ENCODE data around the gene SLC4A7. TPM values are rescaled to one million over a fixed set of nuclear protein-coding genes. Genes with fewer than 3 reads are reported as not detected.

SLC4A7 gene
- total and polyA plus RNA-seq, 10 of the 15 experiments (the other 5 are each of a cell fraction or from before 2014, with no cell fraction given) = 4.4 to 41.4 (median 18.3) TPM

- no peak for TF ChIP-seq MYB (IDR thresholded peaks at IDR 0.05; ENCODE audit: borderline replicate concordance, low read depth, low read length)
- TF ChIP-seq WRNIP1 (IDR thresholded peaks at IDR 0.05; ENCODE audit: borderline replicate concordance, low read depth, low read length) = no peak
- no peak for TF ChIP-seq NR2C1 (IDR thresholded peaks at IDR 0.05)
- no peak for TF ChIP-seq ZZZ3 (IDR thresholded peaks at IDR 0.05; ENCODE audit: control insufficient read depth, insufficient read length, low read depth)
- peak; percentile 45; the same call in 1 of the 2 replicates for TF ChIP-seq RELB (IDR thresholded peaks at IDR 0.05; ENCODE audit: low read depth)
- TF ChIP-seq CEBPB (IDR thresholded peaks at IDR 0.05; ENCODE audit: borderline replicate concordance in 1 of 2, low read depth in 2 of 2, low read length in 2 of 2) = no peak
- TF ChIP-seq JUNB (IDR thresholded peaks at IDR 0.05) = 0 out of 2 replicates have a peak, but pooled peaks have one; percentile 7
- no peak for TF ChIP-seq CREB1 (IDR thresholded peaks at IDR 0.05; ENCODE audit: low read depth)
- TF ChIP-seq RUNX3 (IDR thresholded peaks at IDR 0.05; ENCODE audit: low read length) = peak; percentile 56; the same call in 1 of the 2 replicates
- TF ChIP-seq SMARCA5 (IDR thresholded peaks at IDR 0.05) = 0 out of 2 replicates have a peak, but pooled peaks have one; percentile 33
These were observed 134.4 kb downstream of the SLC4A7 start (continued) for GRCh38 chr3:27349832-27350231.

All from GM12878 (cell line).